ENCODE measurements around the gene PRDM4. TPM values are rescaled to one million over a fixed set of nuclear protein-coding genes. Genes with fewer than 3 reads are reported as not detected.

The PRDM4 gene
- total and polyA plus RNA-seq, 2 donors (not counting 1 experiment from before 2014, with no cell fraction given) = 22.5 to 23.9 TPM

- H3K9ac ChIP-seq (ENCODE audit: insufficient read depth, low read length) = no peak overlapping the region
- H3K79me2 ChIP-seq (ENCODE audit: control insufficient read depth, insufficient read depth, low read length) = no peaks in the 10 kb centered on the region
- no peaks in the 10 kb centered on the region for H3K36me3 ChIP-seq (ENCODE audit: control insufficient read depth, insufficient read depth, low read length)
- no peaks in the 10 kb centered on the region for H4K20me1 ChIP-seq (ENCODE audit: control insufficient read depth, extremely low read depth, insufficient read depth, low read length)
- H3K9me3 ChIP-seq (ENCODE audit: control insufficient read depth, insufficient read depth, low read depth, low read length) = no peaks in the 10 kb centered on the region
- H3K27ac ChIP-seq (ENCODE audit: insufficient read depth, low read length) = no peak overlapping the region
- DNase-seq (ENCODE audit: low read depth in 2 of 2) = no peak
- H3K4me1 ChIP-seq (ENCODE audit: control insufficient read depth, extremely low read depth, insufficient read depth, low read length) = no peaks in the 10 kb centered on the region
- H2AFZ ChIP-seq (ENCODE audit: low read length) = no peak overlapping the region
- TF ChIP-seq CTCF (conservative IDR thresholded peaks at IDR 0.05 in 1 of 2, IDR thresholded peaks at IDR 0.05 in 1 of 2; ENCODE audit: low read depth in 1 of 2, low read length in 2 of 2) = no peak
- TF ChIP-seq EZH2 (IDR thresholded peaks at IDR 0.05; ENCODE audit: low read length, missing control alignments) = no peak
- no peaks in the 10 kb centered on the region for H3K27me3 ChIP-seq (ENCODE audit: control insufficient read depth, insufficient read depth, low read length)
- H3K4me2 ChIP-seq (ENCODE audit: extremely low read depth, insufficient read depth, low read length) = no peak overlapping the region
- H3K4me3 ChIP-seq (replicated peaks in 1 of 4; ENCODE audit: control extremely low read depth in 1 of 4, insufficient read depth in 1 of 4, low read depth in 3 of 4, low read length in 4 of 4) = no peak overlapping the region
Measured at GRCh38 chr12:107805488-107806180, 44.7 kb upstream of the PRDM4 start.

- Histone ChIP-seq H4K20me1 (ENCODE audit: control insufficient read depth, extremely low read depth, insufficient read depth, low read length) (no peaks in the 10 kb centered on the region), H3K79me2 (ENCODE audit: control insufficient read depth, insufficient read depth, low read length) (no peaks in the 10 kb centered on the region), H3K36me3 (ENCODE audit: control insufficient read depth, insufficient read depth, low read length) (no peaks in the 10 kb centered on the region), H3K27me3 (ENCODE audit: control insufficient read depth, insufficient read depth, low read length) (no peaks in the 10 kb centered on the region), H3K4me1 (ENCODE audit: control insufficient read depth, extremely low read depth, insufficient read depth, low read length) (no peaks in the 10 kb centered on the region), H3K9me3 (ENCODE audit: control insufficient read depth, insufficient read depth, low read depth, low read length) (no peaks in the 10 kb centered on the region), H3K27ac (ENCODE audit: insufficient read depth, low read length) (no peak overlapping the region), H3K4me2 (ENCODE audit: extremely low read depth, insufficient read depth, low read length) (no peak overlapping the region), H2AFZ (ENCODE audit: low read length) (no peak overlapping the region), H3K4me3 (replicated peaks in 1 of 4; ENCODE audit: control extremely low read depth in 1 of 4, insufficient read depth in 1 of 4, low read depth in 3 of 4, low read length in 4 of 4) (no peak overlapping the region), H3K9ac (ENCODE audit: insufficient read depth, low read length) (no peak overlapping the region)
- TF ChIP-seq CTCF (conservative IDR thresholded peaks at IDR 0.05 in 1 of 2, IDR thresholded peaks at IDR 0.05 in 1 of 2; ENCODE audit: low read depth in 1 of 2, low read length in 2 of 2) (no peak), EZH2 (IDR thresholded peaks at IDR 0.05; ENCODE audit: low read length, missing control alignments) (no peak)
- DNase-seq (ENCODE audit: low read depth in 2 of 2) = no peak
Measured at GRCh38 chr12:107803092-107803491, 42.2 kb upstream of the PRDM4 start.

GRCh38 chr12:107801150-107801549 is 40.2 kb upstream of the PRDM4 start:
- Histone ChIP-seq H3K36me3 (ENCODE audit: control insufficient read depth, insufficient read depth, low read length) (no peaks in the 10 kb centered on the region), H3K4me1 (ENCODE audit: control insufficient read depth, extremely low read depth, insufficient read depth, low read length) (no peaks in the 10 kb centered on the region), H3K27me3 (ENCODE audit: control insufficient read depth, insufficient read depth, low read length) (no peaks in the 10 kb centered on the region), H3K27ac (ENCODE audit: insufficient read depth, low read length) (no peak overlapping the region), H4K20me1 (ENCODE audit: control insufficient read depth, extremely low read depth, insufficient read depth, low read length) (no peaks in the 10 kb centered on the region), H3K4me2 (ENCODE audit: extremely low read depth, insufficient read depth, low read length) (no peak overlapping the region), H3K79me2 (ENCODE audit: control insufficient read depth, insufficient read depth, low read length) (no peaks in the 10 kb centered on the region), H3K9ac (ENCODE audit: insufficient read depth, low read length) (no peak overlapping the region), H2AFZ (ENCODE audit: low read length) (no peak overlapping the region), H3K9me3 (ENCODE audit: control insufficient read depth, insufficient read depth, low read depth, low read length) (no peaks in the 10 kb centered on the region), H3K4me3 (replicated peaks in 1 of 4; ENCODE audit: control extremely low read depth in 1 of 4, insufficient read depth in 1 of 4, low read depth in 3 of 4, low read length in 4 of 4) (no peak overlapping the region)
- TF ChIP-seq CTCF (conservative IDR thresholded peaks at IDR 0.05 in 1 of 2, IDR thresholded peaks at IDR 0.05 in 1 of 2; ENCODE audit: low read depth in 1 of 2, low read length in 2 of 2) (no peak), EZH2 (IDR thresholded peaks at IDR 0.05; ENCODE audit: low read length, missing control alignments) (no peak)
- peak in 1 of 2 donors; percentile 71 for DNase-seq (ENCODE audit: low read depth in 2 of 2)

Measured in fibroblast of lung (primary cell).